Left cardiac atrium (tissue), 4 donors: Measurements from ENCODE around the gene SLC9C2. TPM values are rescaled to one million over a fixed set of nuclear protein-coding genes. Genes with fewer than 3 reads are reported as not detected.
"Not testable (repeated sequence)": the region's sequence is repeated elsewhere in the genome, so short reads cannot be mapped to it uniquely, and the experiment has no call there.

Source experiments
- ATAC-seq, 2 donors: fragments of 200-7000 bp; cut with Tn5 transposase; one replicate each; pipeline ENCODE4 v1.9.1; 2020; ENCODE audit warnings: mild to moderate bottlenecking in 2 of 2, moderate library complexity in 2 of 2
- DNase-seq: peaks from one replicate; pipeline ENCODE4 v3.0.0-alpha.2; 2020
- intact Hi-C, 2 donors: fragments of 100-400 bp; cut with DNase I; formaldehyde crosslinking; loops; one replicate each; pipeline versions ENCODE4 v1.14.1 to v1.15.1; 2022 to 2023
- total RNA-seq, 2 donors: library from RNA; stranded (reverse); fragmentation: NEBNext Ultra II Directional; extraction: Animal tissue kit (Norgen Biotek cat#: 25700); gene quantifications; one replicate each; pipeline ENCODE4 v1.2.1, GENCODE V29; 2021
- donor health status: DM: no; HTN: yes; CAD: no.
- donor health status: DM: no; HTN: yes; CAD: no; lungs with severe emphysema.
- donor health status: DM: yes; HTN: yes; CAD: no.
- donor health status: Dilated cardiomyopathy.

The SLC9C2 gene
- total RNA-seq, 2 donors from 2014 or later = 0.06 to 0.71 TPM

DNA sequence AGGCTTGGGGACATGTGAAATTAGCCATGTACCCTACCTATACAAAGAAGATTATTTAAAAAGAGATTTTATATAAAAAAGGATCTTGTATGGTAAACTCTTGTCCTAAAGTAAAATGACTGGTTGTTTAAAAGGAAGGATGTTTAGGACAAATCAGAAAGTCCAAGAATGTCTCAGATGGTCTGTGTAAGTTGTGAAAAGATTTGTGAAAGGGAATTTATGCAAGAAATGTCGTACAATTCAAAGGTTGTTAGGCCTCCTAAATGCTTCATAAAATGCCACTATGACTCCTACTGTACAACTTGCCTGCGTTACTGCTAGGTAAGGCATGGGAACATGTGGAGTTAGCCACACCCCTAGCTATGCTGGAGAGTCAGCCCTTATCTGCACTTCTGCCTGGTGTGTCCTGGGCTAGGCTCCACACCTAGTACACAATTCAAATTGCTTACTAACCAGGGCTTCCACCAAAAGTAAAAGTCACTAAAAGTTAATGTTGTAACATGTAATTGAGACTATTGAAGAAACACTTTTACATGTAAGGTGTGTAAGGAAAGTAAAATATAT is 106.0 kb downstream of the SLC9C2 start:
- intact Hi-C loops = no loop called here

DNA sequence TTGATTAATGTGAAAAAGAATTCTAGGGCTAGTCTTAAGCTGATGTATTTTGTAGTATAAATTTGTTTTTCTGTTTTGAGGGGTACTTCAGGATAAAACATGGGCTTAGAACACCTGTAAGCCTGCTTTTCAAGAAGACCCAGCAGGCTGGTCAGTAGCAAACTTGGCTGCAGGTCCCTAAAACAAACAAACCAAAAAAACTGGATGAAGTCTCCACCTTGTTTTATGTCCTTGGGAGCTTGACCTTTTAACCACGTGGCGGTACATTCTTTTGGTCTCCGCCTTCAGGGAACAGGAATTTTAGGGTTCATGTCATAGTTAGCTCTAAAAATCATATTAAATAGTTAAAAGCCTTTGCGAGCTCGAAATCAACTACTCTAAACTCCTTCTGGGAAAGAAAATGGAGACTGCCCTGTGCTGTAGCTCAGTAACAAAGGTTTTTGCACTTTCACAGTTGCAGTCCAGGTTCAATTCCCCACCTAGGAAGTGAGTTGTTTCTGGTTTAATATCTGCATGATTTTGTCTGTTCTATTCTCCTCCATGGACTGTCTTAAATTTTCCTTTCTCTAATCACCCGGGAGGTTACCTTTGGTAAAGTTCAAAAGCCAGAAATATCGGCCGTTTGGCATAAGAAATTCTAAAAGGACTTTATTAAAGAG is 107.1 kb downstream of the SLC9C2 start:
- ATAC-seq (no peak), DNase-seq (no peak)
- intact Hi-C loops = no loop called here

More for the DNA sequence above, 106.0 kb downstream of the SLC9C2 start:
- ATAC-seq = no peak
- no peak for DNase-seq

DNA sequence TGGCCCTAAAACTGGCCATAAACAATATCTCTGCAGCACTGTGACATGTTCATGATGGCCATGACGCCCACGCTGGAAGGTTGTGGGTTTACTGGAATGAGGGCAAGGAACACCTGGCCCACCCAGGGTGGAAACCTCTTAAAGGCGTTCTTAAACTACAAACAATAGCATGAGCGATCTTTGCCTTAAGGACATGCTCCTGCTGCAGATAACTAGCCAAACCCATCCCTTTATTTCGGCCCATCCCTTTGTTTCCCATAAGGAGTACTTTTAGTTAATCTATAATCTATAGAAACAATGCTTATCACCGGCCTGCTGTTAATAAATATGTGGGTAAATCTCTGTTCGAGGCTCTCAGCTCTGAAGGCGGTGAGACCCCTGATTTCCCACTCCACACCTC is 109.7 kb downstream of the SLC9C2 start:
- ATAC-seq, intact Hi-C loops, DNase-seq: not testable (repeated sequence)

DNA sequence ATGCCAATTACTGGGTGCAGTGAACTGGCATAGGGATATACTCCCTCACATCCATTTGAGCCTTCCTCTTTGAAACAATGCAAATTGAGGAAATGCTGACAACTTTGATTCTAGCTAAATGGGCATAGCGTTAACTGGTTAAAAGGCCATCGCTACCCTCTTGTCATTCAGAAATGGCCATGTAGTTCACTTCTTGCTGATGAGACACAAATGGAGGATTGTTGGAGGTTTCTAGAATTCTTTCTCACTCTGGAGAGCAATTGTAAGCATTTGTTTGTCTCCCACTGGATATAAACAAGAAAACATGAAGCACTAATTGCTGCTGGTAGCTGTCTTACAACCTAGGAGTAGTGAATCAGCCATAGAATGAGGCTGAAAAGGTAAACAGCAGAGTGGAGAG is 111.4 kb downstream of the SLC9C2 start:
- ATAC-seq (no peak), DNase-seq (no peak)
- intact Hi-C loops = no loop called here

DNA sequence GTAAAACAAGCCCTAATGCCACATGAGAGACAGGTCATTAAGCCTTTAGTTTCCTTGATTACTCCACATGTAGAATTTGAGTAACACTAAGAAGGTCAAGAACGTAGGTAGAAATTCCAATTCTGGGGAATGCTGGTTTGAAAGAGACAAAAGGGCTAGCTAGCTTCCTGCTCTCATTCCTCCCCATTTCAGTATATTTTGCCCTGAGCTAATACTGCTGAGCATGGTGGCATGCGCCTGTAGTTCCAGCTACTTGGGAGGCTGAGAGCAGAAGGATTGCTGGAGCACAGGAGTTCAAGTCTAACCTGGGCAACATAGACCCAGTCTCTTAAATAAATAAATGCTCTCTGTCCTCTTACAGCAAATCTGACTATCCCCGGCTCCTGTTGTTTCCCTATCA is 112.9 kb downstream of the SLC9C2 start:
- no peak for ATAC-seq

DNA sequence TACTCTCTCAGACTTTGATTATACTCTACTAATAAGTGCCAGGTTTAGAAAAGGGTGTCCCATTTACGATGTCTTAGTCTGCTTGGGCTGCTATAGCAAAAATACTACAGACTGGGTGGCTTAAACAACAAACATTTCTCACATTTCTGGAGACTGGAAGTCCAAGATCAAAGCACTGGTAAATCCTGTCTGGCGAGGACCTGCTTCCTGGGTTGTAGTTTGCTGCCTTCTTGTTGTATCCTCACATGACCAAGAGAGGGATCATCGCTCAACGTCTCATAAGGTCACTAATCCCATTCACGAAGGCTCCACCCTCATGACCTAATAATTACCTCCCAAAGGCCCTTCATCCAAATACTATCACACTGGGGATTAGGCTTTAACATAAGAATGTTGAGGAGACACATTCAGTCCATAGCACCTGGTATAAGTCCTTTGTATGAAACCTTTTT is 113.7 kb downstream of the SLC9C2 start:
- DNase-seq (no peak), ATAC-seq (no peak)
- intact Hi-C loops = no loop called here

More for the DNA sequence above, 112.9 kb downstream of the SLC9C2 start:
- intact Hi-C loops = no loop called here
- no peak for DNase-seq

DNA sequence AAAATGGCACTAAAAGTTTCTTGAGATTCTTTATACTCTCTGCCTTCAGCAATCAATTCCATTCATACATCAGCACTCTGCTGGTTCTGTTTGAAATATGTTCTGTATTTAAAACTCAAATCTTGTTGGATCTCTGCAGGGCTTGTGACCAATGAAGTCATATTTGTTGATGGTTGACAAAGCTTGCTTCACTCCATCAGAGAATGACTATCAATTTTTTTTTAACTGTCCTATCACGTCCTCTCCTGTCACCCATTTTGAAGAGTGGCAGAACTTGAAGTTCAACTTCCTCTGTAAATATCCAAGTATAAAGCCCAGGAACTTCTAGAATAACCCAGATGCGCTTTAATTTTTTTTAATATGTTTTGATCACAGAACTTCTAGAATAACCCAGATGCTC is 114.9 kb downstream of the SLC9C2 start:
- ATAC-seq = no peak
- DNase-seq = no peak
- intact Hi-C loops = no loop called here

DNA sequence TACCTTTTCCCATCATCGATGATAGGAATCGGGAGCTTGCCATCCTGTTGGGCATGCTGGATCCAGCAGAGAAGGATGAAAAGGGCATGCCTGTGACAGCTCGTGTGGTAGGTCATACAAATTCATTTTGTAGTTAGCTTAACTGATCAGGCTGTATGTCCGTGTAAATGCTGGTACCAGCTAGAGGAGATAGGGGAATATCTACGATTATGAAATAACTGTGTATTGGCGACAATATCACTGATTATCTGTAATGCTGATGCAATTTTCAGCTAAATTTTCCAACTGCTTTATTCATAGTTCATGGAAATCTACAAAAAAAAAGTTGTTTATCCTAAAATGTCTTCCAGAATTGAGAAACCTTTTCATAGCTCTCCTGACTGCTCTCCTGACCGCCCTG is 117.5 kb downstream of the SLC9C2 start:
- DNase-seq (no peak), ATAC-seq (no peak)
- intact Hi-C loops = no loop called here

DNA sequence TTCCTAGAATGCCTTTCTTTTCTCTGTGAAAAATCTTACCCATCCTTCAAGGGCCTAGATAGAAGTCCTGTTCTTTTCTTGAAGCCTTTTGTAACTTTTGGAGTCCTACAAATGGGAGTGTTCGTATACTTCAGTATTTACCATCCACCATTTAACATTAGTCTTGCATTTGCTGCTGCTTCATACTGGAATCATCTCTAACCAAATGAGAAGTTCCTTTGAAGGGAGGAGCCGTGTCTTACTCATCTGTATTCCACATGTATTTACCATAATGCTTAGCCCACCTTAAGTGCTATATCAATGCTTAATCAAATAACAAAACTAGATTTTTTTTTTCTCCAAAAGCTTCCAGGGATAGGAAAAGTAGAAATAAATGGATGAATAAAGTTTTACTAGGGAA is 118.6 kb downstream of the SLC9C2 start:
- ATAC-seq = no peak
- intact Hi-C loops = no loop called here
- no peak for DNase-seq

DNA sequence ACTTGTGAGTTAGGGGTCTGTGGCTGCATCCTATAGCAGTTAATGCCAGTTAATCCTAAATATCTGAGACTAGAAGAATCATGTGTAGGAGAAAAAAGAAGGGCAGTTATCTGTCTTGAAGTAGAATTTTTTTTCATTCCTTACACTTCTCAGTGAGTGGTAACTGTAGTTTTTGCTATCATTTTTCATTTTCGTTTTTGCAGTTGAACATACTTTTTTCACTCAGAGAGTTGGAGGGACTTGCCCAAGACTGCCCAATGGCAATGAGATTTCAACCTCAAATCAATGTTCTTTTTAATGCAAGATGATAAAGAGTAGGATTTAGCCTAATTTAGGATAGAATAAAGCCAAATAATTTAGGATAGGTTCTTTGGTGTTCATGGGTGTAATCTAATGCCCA is 120.2 kb downstream of the SLC9C2 start:
- DNase-seq = no peak
- ATAC-seq = no peak
- intact Hi-C loops = no loop called here

DNA sequence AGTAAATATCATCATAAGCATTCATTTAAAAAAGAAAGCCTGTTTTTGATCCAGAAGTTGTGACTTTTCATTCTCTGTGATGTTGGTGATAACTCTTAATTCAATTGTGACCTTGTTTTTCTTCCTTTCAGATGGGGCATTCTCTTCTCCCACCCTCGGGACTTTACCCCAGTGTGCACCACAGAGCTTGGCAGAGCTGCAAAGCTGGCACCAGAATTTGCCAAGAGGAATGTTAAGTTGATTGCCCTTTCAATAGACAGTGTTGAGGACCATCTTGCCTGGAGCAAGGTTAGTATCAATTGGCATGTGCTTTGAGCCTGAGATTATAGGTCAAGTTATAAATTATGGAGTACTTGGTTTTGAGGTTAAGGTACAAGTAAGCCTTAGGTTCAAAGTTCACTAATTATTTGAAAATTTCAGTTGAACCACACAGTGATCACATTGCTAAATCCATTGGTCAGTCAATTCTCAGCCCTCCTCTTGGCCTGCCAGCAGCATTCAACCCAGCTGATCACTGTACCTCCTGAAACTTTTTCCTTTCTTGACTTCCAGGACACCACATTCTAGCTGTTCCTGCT is 121.6 kb downstream of the SLC9C2 start:
- intact Hi-C loops = no loop called here
- DNase-seq = no peak

DNA sequence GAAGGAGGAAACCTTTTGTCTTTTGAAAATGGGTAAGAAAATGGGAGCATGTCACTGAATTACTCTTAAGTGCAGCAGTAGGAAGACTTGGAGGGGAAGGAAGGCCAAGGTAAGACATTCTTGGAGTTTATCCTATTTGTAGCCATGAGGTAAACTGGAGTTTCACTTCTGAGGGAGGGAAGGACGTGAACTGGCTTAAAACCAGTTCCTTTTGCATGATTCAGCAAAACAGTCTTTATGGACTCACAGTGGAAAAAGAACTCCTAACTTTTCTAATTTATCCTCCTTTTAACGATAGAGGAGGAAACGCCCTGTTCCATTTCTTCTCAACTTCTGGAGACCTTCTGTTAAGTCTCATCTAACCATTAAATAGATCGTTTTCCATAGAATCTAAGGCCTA is 123.2 kb downstream of the SLC9C2 start:
- ATAC-seq (no peak), DNase-seq (no peak)
- intact Hi-C loops = loop anchor here in 1 of 2 donors (5.0 kb wide), 3 partner anchors 47 to 343 kb away; partner anchors contain the start of genes CENPL, DARS2 and KLHL20

More for the DNA sequence above, 121.6 kb downstream of the SLC9C2 start:
- no peak for ATAC-seq

DNA sequence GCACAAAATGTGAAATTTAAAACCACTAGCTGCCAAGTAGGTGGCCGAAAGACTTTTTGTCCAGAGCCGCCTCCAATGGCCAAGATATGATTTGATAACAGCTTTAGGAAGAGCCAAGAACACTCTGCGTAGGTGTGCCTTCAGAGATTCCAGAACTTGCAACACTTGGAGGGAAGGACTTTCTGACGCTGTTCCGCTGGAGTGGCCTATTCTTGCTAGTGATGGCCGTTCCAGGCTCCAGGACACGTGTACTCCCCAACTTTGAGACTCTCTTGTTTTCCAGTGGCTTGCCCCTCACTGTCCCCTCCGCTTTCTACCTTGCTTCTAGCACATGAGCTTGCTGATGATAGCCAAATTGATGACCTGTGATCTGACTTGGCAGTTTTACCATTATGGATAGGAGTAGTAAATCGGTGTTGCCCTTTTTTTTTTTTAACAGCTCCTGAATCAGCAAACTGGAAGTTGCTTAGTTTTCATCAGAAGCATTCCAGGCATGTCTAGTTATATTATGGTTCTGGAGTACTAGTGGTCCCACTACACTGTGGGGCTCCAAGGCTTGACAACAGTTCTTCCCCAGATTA is 124.7 kb downstream of the SLC9C2 start:
- intact Hi-C loops = loop anchor here in 1 of 2 donors (5.0 kb wide), 3 partner anchors 46 to 344 kb away; partner anchors contain the start of genes CENPL, DARS2 and KLHL20
- peak; percentile 53 to 70 for ATAC-seq
- DNase-seq = peak; percentile 76

DNA sequence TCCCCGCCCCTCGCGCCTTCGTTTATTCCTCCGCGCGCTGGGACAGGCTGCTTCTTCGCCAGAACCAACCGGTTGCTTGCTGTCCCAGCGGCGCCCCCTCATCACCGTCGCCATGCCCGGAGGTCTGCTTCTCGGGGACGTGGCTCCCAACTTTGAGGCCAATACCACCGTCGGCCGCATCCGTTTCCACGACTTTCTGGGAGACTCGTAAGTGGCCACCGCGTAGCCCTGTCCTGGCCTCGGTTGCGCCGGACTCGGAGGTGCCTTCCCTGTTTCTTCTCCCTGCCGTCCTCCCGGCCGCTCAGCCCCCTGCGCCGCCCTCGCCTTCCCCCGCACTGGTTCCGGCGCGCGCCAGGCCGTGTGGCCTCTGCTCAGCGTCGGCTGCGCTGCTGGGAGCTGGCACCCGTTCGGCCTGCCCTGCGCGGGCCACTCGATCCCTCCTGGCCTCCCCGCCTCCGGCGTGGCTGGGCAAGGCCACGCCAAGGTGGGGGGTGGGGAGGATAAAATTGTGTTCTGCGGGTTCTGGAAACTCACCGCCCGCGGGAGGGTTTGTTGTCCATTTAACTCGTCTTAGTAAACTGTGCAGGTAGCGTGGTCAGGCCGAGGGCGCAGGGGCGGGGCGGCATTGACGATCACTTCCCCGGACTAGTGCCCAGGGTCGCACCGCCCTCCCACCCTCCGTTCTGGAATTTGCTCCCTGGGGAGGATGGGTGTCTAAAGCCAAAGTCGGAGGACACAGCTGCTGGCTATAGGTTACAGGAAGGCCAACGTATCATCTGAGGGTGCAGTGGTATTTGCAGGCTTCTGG is 125.4 kb downstream of the SLC9C2 start, which contains the start of gene PRDX6:
PRDX6 (plus strand) TSS at position 50 of the 808 bp plus-strand sequence; CDS start at position 113, 63 bp downstream.
- peak; percentile 92 for DNase-seq
- ATAC-seq = peak; percentile 64 to 66
- intact Hi-C loops = loop anchor here in 1 of 2 donors (5.0 kb wide), 3 partner anchors 45 to 345 kb away; partner anchors contain the start of genes CENPL, DARS2 and KLHL20

DNA sequence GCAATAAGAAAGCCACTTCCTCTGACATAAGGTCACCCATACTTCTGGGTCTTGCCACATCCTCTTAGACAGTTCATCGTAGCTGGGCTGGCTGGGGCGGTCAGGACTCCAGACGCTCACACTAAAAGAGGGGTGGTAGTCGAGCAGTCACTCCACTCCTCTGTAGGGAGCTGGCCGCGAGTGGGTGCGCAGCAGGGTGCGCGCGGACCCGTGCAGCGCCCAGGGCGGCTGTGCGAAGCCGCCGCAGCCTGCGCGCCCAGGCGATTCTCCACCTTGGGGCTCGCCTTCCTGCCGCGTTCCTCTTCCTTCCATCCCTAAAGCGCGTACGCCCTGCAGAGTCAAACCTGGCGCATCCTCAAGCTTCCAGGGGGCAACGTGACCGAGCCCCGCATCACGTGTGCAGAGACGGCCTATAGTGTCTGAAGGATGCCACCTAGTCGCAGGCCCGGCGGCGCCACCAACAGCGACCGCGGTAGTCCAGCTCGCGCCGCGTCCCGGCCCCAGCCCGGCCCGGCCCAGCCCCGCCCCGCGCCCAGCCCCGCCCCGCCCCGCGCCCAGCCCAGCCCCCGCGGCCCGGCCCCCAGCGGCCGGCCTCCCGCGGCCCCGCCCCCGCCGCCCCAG is 126.1 kb downstream of the SLC9C2 start:
- intact Hi-C loops = loop anchor here in 1 of 2 donors (5.0 kb wide), 3 partner anchors 44 to 346 kb away; partner anchors contain the start of genes CENPL, DARS2 and KLHL20
- ATAC-seq (peak; percentile 87 to 89), DNase-seq (peak; percentile 93)

DNA sequence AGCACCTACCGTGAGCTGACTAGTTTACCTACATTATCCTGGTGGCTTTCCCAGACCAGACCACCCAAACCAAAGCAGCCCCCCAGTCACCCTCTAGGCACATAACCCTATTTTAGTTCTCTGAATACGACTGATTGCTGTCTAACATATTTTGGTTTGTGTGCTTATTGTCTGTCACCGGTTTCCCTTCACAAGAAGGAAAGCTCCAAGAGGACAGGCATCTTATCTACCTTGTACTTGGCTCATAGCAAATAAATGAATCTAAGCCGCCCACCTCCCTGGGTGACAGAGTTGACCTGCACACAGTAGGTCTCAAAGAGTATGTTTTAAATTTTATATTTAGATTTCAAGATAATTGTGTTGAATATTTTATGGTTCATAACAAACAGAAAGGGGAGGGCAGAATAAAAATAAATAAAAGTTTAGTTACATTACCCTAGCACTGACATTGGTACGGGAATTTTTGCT is 126.6 kb downstream of the SLC9C2 start:
- DNase-seq (no peak), ATAC-seq (no peak)
- intact Hi-C loops = loop anchor here in 1 of 2 donors (5.0 kb wide), 3 partner anchors 44 to 346 kb away; partner anchors contain the start of genes CENPL, DARS2 and KLHL20

DNA sequence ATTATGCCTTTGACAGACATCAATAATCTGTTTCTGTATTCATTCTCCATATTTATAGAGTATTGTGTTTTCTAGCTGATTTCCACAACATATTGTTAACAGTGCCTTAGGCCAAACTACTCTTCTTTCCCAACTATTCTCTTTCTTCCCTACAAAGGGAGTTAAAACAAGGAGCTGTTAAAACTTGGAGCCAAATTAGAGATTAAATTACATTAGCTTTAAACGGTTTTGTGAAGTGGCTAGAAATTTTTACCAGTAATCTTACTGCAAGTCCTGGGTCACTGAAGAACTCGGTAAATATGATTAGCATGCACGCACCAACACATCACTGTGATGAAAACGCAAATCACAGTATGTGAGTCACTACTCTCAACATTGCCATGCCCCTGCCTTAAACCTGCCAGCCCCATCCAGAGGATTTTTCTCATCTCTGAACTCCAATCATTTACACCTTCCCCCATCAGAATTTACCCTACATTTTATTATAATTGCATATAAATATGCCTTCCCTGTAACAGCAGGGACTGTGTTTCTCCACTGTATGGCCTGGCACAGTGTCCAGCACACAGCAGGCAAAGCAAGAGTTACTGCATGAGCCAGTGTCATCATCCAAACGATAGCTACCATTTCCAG is 127.2 kb downstream of the SLC9C2 start:
- DNase-seq (no peak), ATAC-seq (peak in 1 of 2 donors; percentile 32)
- intact Hi-C loops = loop anchor here in 1 of 2 donors (5.0 kb wide), 3 partner anchors 43 to 347 kb away; partner anchors contain the start of genes CENPL, DARS2 and KLHL20
